Fibroblast of mammary gland (primary cell): ENCODE data around the gene PTPRN2.

ENCODE experiments used
- DNase-seq: peaks from one replicate; pipeline ENCODE4 v3.0.0-alpha.2; 2010; ENCODE audit warnings: low read depth
- H3K4me3 ChIP-seq: 2 replicates; pipeline ENCODE4 v1.5.1; 2011; ENCODE audit warnings: low read depth, mild to moderate bottlenecking, low read length, moderate library complexity; ENCODE audit not compliant: control insufficient read depth
- CTCF ChIP-seq: conservative IDR thresholded peaks from 2 replicates; pipeline ENCODE4 v1.5.1; 2011; ENCODE audit warnings: low read depth, low read length, inconsistent platforms; ENCODE audit not compliant: control insufficient read depth, insufficient read depth

Gene PTPRN2

DNA sequence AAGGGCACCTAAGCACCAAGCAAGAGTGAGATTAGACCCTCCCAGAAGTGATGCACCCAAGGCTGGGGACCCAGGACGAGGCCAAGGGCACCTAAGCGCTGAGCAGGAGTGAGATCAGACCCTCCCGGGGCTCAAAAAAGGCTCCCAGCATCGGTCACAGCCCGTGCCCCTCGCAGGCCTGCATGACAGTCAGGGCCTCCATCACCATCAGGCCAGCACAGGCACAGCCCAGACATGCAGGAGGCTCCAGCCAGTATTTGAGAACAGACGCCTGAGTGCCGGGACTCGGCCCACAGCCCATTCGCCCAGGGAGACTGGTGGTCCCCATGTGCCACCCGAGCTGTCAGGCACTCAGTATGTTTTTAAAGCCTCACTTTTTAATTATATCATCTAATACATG is 595.9 kb downstream of the PTPRN2 start:
- H3K4me3 ChIP-seq: no peak overlapping the region
- TF ChIP-seq CTCF: no peak
- no peak for DNase-seq

- no peak for TF ChIP-seq CTCF
- DNase-seq: no peak
- no peak overlapping the region for H3K4me3 ChIP-seq
Observed at GRCh38 chr7:157991351-157991750, 596.3 kb downstream of the PTPRN2 start.

DNA sequence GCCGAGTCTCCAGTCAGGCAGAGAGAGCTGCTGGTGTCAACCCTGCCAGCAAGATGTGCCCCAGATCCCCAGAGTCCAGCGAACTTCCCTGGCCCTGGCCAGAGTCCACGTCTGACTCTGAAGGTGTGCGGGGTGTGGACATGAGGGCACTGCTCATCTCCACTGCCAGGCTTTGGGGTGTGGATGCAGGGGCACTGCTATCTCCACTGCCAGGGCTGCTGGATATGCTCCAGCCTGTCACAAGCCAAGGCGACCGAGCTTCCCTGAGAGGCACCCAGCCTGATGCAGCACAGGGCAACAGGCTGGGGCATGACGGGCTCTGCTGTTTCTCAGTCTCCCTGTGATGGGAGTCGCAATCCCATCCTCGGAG is 596.8 kb downstream of the PTPRN2 start:
- DNase-seq: no peak
- no peak for TF ChIP-seq CTCF
- no peak overlapping the region for H3K4me3 ChIP-seq

- TF ChIP-seq CTCF: no peak
- no peak for DNase-seq
- H3K4me3 ChIP-seq: no peak overlapping the region
Observed at GRCh38 chr7:157990226-157990880, 597.3 kb downstream of the PTPRN2 start.

GRCh38 chr7:157989589-157989988 is 598.0 kb downstream of the PTPRN2 start:
- TF ChIP-seq CTCF: no peak
- no peak for DNase-seq
- no peak overlapping the region for H3K4me3 ChIP-seq

GRCh38 chr7:157987906-157988305 is 599.7 kb downstream of the PTPRN2 start:
- no peak for TF ChIP-seq CTCF
- no peak for DNase-seq
- no peak overlapping the region for H3K4me3 ChIP-seq

DNA sequence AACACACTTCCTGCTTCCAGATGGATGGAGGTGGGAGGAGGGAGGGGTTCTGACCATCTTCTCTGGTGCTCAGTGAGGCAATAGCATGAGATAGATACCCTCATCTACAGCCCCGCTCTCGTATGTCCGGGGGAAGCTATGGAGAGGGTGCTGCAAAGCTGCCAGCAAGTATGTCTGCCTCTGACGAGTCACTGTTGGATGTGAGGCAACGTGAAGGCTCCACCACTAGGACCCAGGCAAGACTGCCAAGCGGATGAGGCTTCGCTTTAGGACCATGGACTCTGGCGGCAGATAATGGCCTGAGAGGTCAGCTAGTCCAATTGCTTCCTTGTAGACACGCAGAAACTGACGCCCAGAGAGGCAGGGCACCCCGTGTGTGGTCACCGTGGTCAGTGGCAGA is 601.6 kb downstream of the PTPRN2 start:
- no peak overlapping the region for H3K4me3 ChIP-seq
- DNase-seq: no peak
- no peak for TF ChIP-seq CTCF
